ENCODE measurements around the gene COPS2. TPM values are rescaled to one million over a fixed set of nuclear protein-coding genes. Genes with fewer than 3 reads are reported as not detected.

Gene COPS2
- total RNA-seq, 1 experiment from 2014 or later, result 68.6 TPM

GRCh38 chr15:49084285-49084570 lies 71.2 kb downstream of the COPS2 start:
- Mint-ChIP-seq H3K27ac (no peak overlapping the region), H3K4me1 (no peaks in the 10 kb centered on the region), H3K27me3 (ENCODE audit: low read depth) (peaks cover 3% of the 10 kb centered on the region; the same call in 1 of the 2 replicates), H3K36me3 (no peaks in the 10 kb centered on the region), H3K4me3 (no peak overlapping the region), H3K9me3 (no peaks in the 10 kb centered on the region)
- POLR2A ChIA-PET, result no interaction called here
- DNase-seq (ENCODE audit: low spot score) (no peak), ATAC-seq (no peak)
- TF ChIP-seq ZBTB43 (CRISPR knock-in tag; IDR thresholded peaks at IDR 0.05) (no peak), ARID4B (CRISPR knock-in tag; IDR thresholded peaks at IDR 0.05; ENCODE audit: borderline replicate concordance) (no peak), KAT7 (CRISPR knock-in tag; IDR thresholded peaks at IDR 0.05; ENCODE audit: borderline replicate concordance) (no peak), SOX15 (CRISPR knock-in tag; IDR thresholded peaks at IDR 0.05) (no peak), SMAD4 (CRISPR knock-in tag; IDR thresholded peaks at IDR 0.05) (no peak), MLX (CRISPR knock-in tag; IDR thresholded peaks at IDR 0.05) (no peak)
- CTCF ChIA-PET, result no interaction called here

- CTCF ChIA-PET, result no interaction called here
- no peaks in the 10 kb centered on the region for H3K4me1 Mint-ChIP-seq
- H3K36me3 Mint-ChIP-seq, result no peaks in the 10 kb centered on the region
- no peak for ATAC-seq
- H3K4me3 Mint-ChIP-seq, result no peak overlapping the region
- POLR2A ChIA-PET, result no interaction called here
- peaks cover 3% of the 10 kb centered on the region; the same call in 1 of the 2 replicates for H3K27me3 Mint-ChIP-seq (ENCODE audit: low read depth)
- no peaks in the 10 kb centered on the region for H3K9me3 Mint-ChIP-seq
- no peak overlapping the region for H3K27ac Mint-ChIP-seq
- DNase-seq (ENCODE audit: low spot score), result no peak
- TF ChIP-seq GTF2I (CRISPR knock-in tag; conservative IDR thresholded peaks at IDR 0.05) (no peak), RORB (CRISPR knock-in tag; IDR thresholded peaks at IDR 0.05) (no peak), TEAD1 (CRISPR knock-in tag; IDR thresholded peaks at IDR 0.05) (no peak), ATF1 (CRISPR knock-in tag; IDR thresholded peaks at IDR 0.05) (no peak), E2F1 (CRISPR knock-in tag; IDR thresholded peaks at IDR 0.05) (no peak), RELA (CRISPR knock-in tag; IDR thresholded peaks at IDR 0.05; ENCODE audit: borderline replicate concordance) (no peak), IRF1 (CRISPR knock-in tag; IDR thresholded peaks at IDR 0.05) (no peak), SOX15 (CRISPR knock-in tag; IDR thresholded peaks at IDR 0.05) (no peak), STAT6 (CRISPR knock-in tag; conservative IDR thresholded peaks at IDR 0.05; ENCODE audit: low read depth) (no peak), NFE2L1 (CRISPR knock-in tag; IDR thresholded peaks at IDR 0.05) (no peak), FOXP1 (CRISPR knock-in tag; IDR thresholded peaks at IDR 0.05; ENCODE audit: borderline replicate concordance) (no peak), NFYB (CRISPR knock-in tag; conservative IDR thresholded peaks at IDR 0.05; ENCODE audit: low read depth) (no peak), ZNF219 (CRISPR knock-in tag; IDR thresholded peaks at IDR 0.05; ENCODE audit: borderline replicate concordance) (no peak), FOXK1 (CRISPR knock-in tag; IDR thresholded peaks at IDR 0.05) (no peak), NR2C2 (CRISPR knock-in tag; IDR thresholded peaks at IDR 0.05) (no peak), MAX (CRISPR knock-in tag; IDR thresholded peaks at IDR 0.05) (no peak), TP53 (CRISPR knock-in tag; IDR thresholded peaks at IDR 0.05) (no peak)
These were observed 71.8 kb downstream of the COPS2 start for GRCh38 chr15:49083401-49084284.
